Measurements from ENCODE around the gene DNAJC5G. TPM values are rescaled to one million over a fixed set of nuclear protein-coding genes. Genes with fewer than 3 reads are reported as not detected.

Gene DNAJC5G
- total RNA-seq, 3 donors from 2014 or later: 0.47 TPM; not detected in 2

GRCh38 chr2:27322766-27323595 is 47.7 kb downstream of the DNAJC5G start, which contains the start of gene MPV17:
TSS of gene MPV17 (minus strand) at chr2:27323097. CDS start at chr2:27322517, 580 bp downstream.
- Histone ChIP-seq H3K36me3 (ENCODE audit: low read depth) (peaks cover 11% of the 10 kb centered on the region), H3K9me3 (no peaks in the 10 kb centered on the region), H3K4me1 (ENCODE audit: low read depth) (peaks cover 9% of the 10 kb centered on the region), H3K4me3 (peak within 1 kb of the TSS; percentile 62)
- intact Hi-C loops (cut with DNase I, micrococcal nuclease): no loop called here
- DNase-seq (peak; percentile 94 to 95 (median 95)), ATAC-seq (peak; percentile 96)
- no peak for TF ChIP-seq CTCF (IDR thresholded peaks at IDR 0.05)

- intact Hi-C loops (cut with DNase I, micrococcal nuclease): no loop called here
- ATAC-seq (peak; percentile 5), DNase-seq (peak in 1 of 3 donors; percentile 12)
- no peak for TF ChIP-seq CTCF (IDR thresholded peaks at IDR 0.05)
- H3K4me1 ChIP-seq (ENCODE audit: low read depth): peaks cover 9% of the 10 kb centered on the region
- no peaks in the 10 kb centered on the region for H3K9me3 ChIP-seq
- H3K4me3 ChIP-seq: peak overlapping the region; percentile 62
- peaks cover 12% of the 10 kb centered on the region for H3K36me3 ChIP-seq (ENCODE audit: low read depth)
Observed at GRCh38 chr2:27323596-27324285, 48.5 kb downstream of the DNAJC5G start.

- no peak for DNase-seq
- TF ChIP-seq CTCF (IDR thresholded peaks at IDR 0.05): no peak
- Histone ChIP-seq H3K4me1 (ENCODE audit: low read depth) (peaks cover 9% of the 10 kb centered on the region), H3K9me3 (no peaks in the 10 kb centered on the region), H3K36me3 (ENCODE audit: low read depth) (peaks cover 12% of the 10 kb centered on the region), H3K4me3 (no peak overlapping the region)
- intact Hi-C loops (cut with DNase I, micrococcal nuclease): no loop called here
- no peak for ATAC-seq
Observed at GRCh38 chr2:27324720-27325119, 49.5 kb downstream of the DNAJC5G start.

Other genes starting within 250 kb of the DNAJC5G start
- gene TMEM214, start 242.5 kb upstream of the DNAJC5G start, total RNA-seq: 10 to 100 TPM; 78.9 to 93.3 (median 80.1) TPM
- gene AGBL5, start 223.8 kb upstream of the DNAJC5G start, total RNA-seq: 10 to 100 TPM; 16.7 to 20.0 (median 19.2) TPM
- gene OST4, start 203.8 kb upstream of the DNAJC5G start, total RNA-seq: 100 to 1,000 TPM; 245 to 280 (median 254) TPM
- 100 to 1,000 TPM in 1 of 3 donors, 10 to 100 TPM in 2; 12.1 to 256 (median 42.3) TPM for gene EMILIN1, start 196.8 kb upstream of the DNAJC5G start, total RNA-seq
- 10 to 100 TPM in 1 of 3 donors, 1 to 10 TPM in 2; 6.3 to 14.7 (median 8.1) TPM for gene KHK, start 188.7 kb upstream of the DNAJC5G start, total RNA-seq
- 1 to 10 TPM in 2 of 3 donors, under 1 TPM in 1; 0.41 to 1.9 (median 1.5) TPM for gene CGREF1, start 156.3 kb upstream of the DNAJC5G start, total RNA-seq
- gene ABHD1, start 151.6 kb upstream of the DNAJC5G start, total RNA-seq: under 1 TPM in 2 of 3 donors, not detected in 1; 0.19 to 0.22 TPM
- gene PREB, start 140.8 kb upstream of the DNAJC5G start, total RNA-seq: 10 to 100 TPM; 32.8 to 47.0 (median 45.0) TPM
- gene PRR30, start 136.0 kb upstream of the DNAJC5G start, total RNA-seq: not detected
- gene TCF23, start 126.4 kb upstream of the DNAJC5G start, total RNA-seq: under 1 TPM in 2 of 3 donors, not detected in 1; 0.05 to 0.23 TPM
- 10 to 100 TPM; 82.0 to 88.8 (median 85.2) TPM for gene ATRAID, start 63.4 kb upstream of the DNAJC5G start, total RNA-seq
- 10 to 100 TPM; 27.7 to 34.8 (median 30.0) TPM for gene SLC5A6, start 63.2 kb upstream of the DNAJC5G start, total RNA-seq
- gene CAD, start 58.1 kb upstream of the DNAJC5G start, total RNA-seq: 10 to 100 TPM; 22.7 to 29.8 (median 24.7) TPM
- gene SLC30A3, start 12.4 kb upstream of the DNAJC5G start, total RNA-seq: under 1 TPM in 1 of 3 donors, not detected in 2; 0.12 TPM
- gene TRIM54, start 7.0 kb downstream of the DNAJC5G start, total RNA-seq: under 1 TPM in 1 of 3 donors, not detected in 2; 0.43 TPM
- gene UCN, start 33.0 kb downstream of the DNAJC5G start, total RNA-seq: 1 to 10 TPM in 1 of 3 donors, under 1 TPM in 2; 0.52 to 1.2 (median 0.92) TPM
- 10 to 100 TPM; 39.5 to 49.0 (median 41.9) TPM for gene MPV17, start 47.7 kb downstream of the DNAJC5G start, total RNA-seq
- gene GTF3C2, start 81.3 kb downstream of the DNAJC5G start, total RNA-seq: 10 to 100 TPM; 53.7 to 83.5 (median 56.9) TPM
- gene EIF2B4, start 94.9 kb downstream of the DNAJC5G start, total RNA-seq: 10 to 100 TPM; 31.4 to 59.9 (median 34.0) TPM
- 10 to 100 TPM; 85.5 to 94.4 (median 91.0) TPM for gene SNX17, start 95.2 kb downstream of the DNAJC5G start, total RNA-seq
- 10 to 100 TPM; 22.6 to 32.0 (median 25.4) TPM for gene ZNF513, start 105.3 kb downstream of the DNAJC5G start, total RNA-seq
- 10 to 100 TPM; 53.4 to 64.1 (median 59.6) TPM for gene PPM1G, start 134.2 kb downstream of the DNAJC5G start, total RNA-seq
- gene NRBP1, start 153.2 kb downstream of the DNAJC5G start, total RNA-seq: 100 to 1,000 TPM in 1 of 3 donors, 10 to 100 TPM in 2; 68.4 to 104 (median 87.6) TPM
- 10 to 100 TPM; 43.9 to 93.4 (median 85.1) TPM for gene KRTCAP3, start 166.9 kb downstream of the DNAJC5G start, total RNA-seq
- gene IFT172, start 214.3 kb downstream of the DNAJC5G start, total RNA-seq: 10 to 100 TPM; 54.4 to 93.7 (median 62.4) TPM
- 1 to 10 TPM in 2 of 3 donors, under 1 TPM in 1; 0.64 to 3.1 (median 1.7) TPM for gene FNDC4, start 219.8 kb downstream of the DNAJC5G start, total RNA-seq
- under 1 TPM in 1 of 3 donors, not detected in 2; 0.29 TPM for gene GCKR, start 221.4 kb downstream of the DNAJC5G start, total RNA-seq